GM21737 (cell line): ENCODE data around the gene ARHGAP26.

ENCODE experiments used
- ATAC-seq: cut with Tn5 transposase; IDR thresholded peaks from one replicate; pipeline ENCODE4 v1.9.1; 2021; ENCODE audit warnings: mild to moderate bottlenecking, moderate library complexity; ENCODE audit not compliant: unreplicated experiment

ARHGAP26 gene

DNA sequence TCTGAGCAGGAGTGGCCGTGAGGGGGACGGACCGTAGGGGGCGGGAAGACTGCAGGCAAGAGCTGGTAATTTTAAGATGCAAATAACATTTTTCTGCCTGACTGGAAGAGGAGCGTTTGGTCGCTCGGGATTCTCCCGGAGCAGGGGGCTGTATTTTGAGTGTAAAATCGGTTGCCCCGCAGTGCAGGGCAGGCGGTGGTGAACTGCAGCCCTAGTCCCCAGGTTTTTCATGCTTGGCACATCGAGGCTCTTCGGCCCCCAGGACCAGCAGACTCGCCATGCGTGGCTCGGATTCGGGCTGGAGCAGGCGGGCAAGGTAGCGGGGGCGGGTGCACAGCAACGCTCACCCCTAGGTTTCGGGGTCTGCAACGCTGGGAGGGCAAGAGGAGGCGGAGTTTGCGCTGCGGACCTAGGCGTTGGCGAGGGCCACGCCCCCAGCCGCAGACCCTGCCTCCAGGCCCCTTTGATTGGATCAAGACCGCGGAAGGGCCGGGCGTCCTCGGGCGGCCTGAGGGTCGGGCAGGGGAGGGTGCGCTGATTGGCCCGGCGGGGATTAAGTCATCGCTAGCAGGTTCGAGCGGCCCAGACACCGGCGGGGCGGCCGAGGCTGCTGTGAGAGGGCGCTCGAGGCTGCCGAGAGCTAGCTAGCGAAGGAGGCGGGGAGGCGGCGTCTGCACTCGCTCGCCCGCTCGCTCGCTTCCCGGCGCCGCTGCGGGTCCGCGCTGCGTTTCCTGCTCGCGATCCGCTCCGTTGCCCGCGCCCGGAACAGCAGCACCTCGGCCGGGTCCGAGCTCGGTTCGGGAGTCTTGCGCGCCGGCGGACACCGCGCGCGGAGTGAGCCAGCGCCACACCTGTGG is at the start of gene ARHGAP26:
Gene ARHGAP26 (plus strand): TSS at position 585 of the 857 bp plus-strand sequence. CDS start 385 bp downstream, outside the sequence.
- ATAC-seq, result peak; percentile 98

DNA sequence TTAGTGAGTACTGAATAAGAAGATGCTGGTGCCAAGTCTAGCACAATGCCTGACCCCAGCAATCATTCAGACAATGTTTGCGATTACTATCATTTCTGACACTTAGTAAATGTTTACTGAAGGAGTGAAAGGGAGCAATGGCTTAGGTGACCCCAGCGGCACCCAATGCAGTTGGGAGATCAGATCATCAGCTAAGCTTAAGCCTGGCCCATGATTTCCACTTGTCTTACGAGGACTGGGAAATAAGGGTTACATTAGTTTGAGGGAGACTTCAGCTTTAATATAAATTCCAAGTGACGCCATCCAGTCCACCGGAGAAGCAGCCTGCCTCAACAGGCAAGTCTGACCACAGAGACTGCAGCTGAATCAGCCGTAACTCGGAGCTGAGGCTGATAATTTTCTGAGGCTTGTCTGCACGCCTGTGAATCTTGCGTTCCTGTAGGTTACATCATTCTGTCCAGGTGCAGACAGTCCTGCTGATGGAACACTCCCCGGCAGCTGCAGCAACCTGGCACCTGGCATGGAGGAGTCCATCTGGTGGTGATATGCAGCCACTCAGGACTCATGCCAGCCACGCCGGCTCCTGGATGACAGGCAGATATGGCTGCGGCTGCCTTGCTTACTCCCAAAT is 49.4 kb upstream of the ARHGAP26 start:
- ATAC-seq, result no peak

GRCh38 chr5:142722146-142722545 is 48.0 kb upstream of the ARHGAP26 start:
- no peak for ATAC-seq

- ATAC-seq, result no peak
These were observed 47.3 kb upstream of the ARHGAP26 start for GRCh38 chr5:142722896-142723295.

- no peak for ATAC-seq
These were observed 45.4 kb upstream of the ARHGAP26 start for GRCh38 chr5:142724821-142725220.

DNA sequence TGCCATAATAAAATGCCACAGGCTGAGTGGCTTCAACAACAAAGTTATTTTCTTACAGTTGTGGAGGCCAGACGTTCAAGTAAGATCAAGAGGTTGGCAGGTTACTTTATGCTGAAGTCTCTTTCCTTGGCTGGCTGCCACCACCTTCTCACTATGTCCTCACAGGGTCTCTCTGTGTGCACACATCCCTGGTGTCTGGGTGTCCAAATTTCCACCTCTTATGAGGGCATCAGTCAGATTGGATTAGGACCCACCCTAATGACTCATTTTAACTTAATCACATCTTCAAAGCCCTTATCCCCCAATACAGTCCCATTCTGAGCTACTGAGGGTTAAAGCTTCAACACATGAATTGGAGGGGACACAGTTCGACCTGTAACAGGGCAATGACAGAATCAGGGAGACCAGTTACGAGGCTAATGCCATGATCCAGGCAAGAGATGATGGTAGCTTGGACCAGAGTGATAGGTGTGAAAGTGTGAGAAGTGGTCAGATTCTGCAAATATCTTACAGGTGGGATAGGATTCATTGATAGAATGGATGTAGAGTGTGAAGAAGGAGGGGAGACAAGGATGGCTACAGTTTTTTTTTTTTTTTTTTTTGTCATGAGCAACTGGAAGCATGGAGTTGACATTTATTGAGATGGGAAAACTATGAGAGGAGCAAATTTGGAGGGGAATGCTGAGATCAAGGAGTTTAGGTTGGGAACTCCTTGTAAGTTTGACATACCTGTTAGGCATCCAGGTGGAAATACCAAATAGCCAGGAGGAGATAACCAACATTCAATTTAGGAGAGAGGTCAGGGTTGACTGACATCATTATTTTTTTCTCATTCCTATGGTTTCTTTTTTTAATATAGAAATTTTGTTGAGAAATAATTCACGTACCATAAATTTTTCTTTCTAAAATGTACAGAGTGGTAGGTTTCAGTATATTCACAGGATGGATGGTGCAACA is 44.7 kb upstream of the ARHGAP26 start:
- ATAC-seq, result no peak

- no peak for ATAC-seq
These were observed 43.9 kb upstream of the ARHGAP26 start for GRCh38 chr5:142726188-142726731.

DNA sequence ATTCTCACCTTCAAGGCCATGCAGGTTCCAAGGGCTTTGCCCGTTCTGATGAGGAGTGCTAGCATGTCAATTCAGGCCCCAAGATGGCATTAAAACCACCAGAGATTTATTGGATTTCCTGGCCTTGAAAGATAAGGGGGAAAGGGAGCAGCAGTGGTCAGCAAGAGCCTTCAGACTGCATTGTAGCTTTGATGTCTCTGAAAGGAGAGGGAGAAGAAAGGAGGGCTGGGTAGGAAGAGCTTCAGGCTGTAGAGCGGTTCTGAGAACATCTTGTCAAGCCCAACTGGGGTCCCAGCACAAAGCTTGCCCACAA is 42.5 kb upstream of the ARHGAP26 start:
- no peak for ATAC-seq

- ATAC-seq, result no peak
These were observed 34.6 kb upstream of the ARHGAP26 start for GRCh38 chr5:142735323-142736246.

DNA sequence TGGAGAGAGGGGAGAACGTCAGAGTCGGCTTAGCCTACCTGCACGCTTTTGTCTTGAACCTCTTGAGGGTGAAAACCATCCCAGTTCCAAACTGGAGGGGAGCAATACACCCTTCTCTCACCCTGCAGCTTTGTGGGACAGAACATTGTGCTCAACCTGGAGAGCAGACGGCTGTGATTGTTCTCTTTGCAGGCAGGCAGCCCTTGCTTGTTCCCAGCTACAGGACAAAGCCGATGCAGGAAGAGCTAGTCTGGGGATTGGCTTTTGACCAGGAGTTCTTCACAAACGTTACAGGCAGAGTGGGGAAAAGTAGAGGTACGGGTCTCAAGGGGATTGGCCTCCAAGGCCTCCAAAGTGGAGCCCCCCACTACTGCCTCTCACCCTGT is 33.9 kb upstream of the ARHGAP26 start:
- ATAC-seq, result no peak

GRCh38 chr5:142737179-142737578 is 33.0 kb upstream of the ARHGAP26 start:
- no peak for ATAC-seq

DNA sequence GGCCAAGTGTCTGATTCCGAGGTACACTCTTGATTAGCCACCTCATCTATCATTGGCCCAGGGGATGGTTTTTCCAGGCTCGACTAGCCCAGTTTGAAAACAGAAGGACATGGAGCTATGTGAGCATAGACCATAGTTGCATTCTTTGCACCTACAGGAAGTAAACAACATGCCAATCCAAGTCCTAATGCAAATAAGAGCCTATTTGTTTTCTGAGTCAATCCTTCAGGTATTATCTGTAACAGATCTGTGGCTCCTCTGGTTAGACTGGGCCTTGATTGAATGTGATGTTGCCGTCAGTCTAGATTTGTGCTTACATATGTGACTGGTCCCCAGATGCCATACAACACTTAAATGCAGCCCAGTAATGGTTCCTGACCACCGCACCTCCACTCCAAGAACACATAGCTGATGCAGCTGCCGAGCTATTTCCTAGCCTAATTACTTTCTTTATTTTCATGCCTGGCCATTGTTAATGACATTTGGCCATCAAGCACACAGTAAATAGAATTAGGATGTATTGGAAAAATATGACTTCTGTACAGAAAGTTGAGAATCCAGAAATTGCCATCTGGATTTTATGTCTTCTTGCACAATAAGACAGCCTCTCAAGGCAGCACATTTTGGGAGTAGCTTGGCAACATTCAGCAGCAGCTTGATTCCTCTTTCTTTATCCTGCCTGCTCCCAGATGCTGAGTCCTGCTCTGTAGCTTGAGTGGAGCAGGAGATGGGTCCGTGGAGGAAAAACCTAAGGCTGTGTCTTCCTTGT is 29.5 kb upstream of the ARHGAP26 start:
- ATAC-seq, result no peak

DNA sequence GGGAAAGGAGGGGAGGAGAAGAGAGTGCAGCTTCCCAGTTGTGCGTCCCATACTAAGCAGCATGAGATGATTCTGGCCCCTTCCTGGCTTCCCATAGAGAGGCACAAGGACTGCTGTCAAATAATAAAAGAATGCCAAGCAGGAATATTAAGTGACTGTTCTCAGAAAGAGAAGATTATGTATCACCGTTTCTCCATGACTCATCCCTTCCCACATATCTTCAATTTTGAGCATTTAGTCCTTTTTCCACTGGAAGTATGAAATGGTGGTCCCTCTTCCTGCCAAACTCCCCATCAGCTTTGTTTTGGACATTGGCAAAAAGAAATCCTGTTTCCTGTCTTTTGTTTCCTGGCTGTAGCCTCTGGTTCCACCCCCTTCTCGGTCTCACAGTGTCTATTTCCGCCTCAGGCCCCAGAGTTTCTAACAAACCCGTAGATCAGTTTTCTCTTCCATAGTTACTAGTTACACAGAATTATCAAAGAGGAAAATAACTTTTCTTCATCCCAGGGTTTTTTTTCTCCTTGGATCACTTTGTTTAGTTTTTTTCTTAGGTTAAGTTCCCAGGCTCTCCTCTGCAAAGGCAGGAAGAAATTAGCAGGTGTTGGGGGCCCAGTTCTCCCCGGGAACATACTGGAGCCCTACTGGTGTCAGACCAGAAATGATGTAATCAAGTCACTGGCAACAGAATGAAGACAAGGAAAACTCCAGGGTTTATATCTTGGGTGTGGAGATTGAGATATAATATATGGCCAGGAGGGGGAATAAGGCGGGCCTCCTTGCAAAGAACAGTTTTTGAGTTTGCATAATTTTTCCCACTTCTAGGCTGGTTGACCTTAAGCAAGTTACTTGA is 26.4 kb upstream of the ARHGAP26 start:
- ATAC-seq, result no peak

DNA sequence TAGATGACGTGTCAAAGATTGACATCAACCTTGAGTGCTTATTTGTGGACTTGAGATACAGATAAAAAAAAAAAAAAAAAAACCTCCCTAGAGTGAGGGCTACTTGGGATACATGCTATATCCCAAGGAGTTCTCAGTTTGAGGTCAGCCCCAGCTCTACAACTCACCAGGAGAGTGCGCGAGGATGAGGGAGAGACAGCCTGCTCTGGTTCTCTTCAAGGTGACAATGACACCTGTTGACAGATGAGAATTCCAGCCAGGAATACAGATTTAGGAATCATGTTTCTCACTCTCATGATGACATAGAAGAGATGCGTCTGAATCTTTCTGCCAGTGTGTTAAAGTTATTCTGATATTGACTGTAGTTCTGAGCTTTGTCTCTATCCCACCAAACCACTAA is 24.9 kb upstream of the ARHGAP26 start:
- ATAC-seq, result no peak

DNA sequence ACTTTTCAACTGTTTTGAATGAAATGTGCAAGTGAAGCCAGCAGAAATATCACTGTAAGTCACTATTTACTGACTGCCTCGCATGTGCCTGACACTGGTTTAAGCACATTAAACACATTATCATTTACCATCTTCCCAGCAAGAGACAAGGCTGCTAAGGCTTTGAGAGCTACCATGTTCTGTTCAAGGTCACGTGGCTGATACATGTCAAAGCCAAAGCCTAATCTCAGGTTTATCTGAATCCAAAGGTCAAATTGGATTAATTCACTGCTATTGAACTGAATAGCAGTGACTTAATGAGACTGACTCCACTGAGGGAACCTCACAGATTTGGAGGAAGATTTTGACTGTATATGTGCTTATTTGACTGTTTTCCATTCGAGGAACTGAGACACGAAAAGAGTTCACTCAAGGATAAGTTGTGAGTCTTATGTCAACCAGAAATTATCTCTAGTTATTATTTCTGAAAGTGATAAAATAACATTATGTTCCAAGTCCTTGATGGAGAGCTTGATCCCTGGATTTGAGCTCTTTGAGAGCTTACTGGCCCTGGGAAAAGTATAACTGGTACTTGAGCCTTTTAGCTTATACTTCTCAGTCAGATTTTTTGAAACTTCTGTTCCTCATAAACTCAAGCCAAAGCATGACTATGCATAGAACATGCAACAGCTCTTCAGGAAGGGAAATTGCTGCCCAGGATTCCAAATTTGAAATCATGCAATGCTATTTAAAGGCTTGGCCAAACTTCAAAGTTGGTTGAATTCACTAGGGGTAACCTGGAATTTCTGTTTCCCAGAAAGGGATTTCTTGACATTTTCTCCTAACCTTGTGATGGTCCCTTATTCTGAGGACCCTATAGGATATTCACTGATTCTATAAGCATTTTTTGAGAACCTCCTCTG is 23.4 kb upstream of the ARHGAP26 start:
- ATAC-seq, result no peak

DNA sequence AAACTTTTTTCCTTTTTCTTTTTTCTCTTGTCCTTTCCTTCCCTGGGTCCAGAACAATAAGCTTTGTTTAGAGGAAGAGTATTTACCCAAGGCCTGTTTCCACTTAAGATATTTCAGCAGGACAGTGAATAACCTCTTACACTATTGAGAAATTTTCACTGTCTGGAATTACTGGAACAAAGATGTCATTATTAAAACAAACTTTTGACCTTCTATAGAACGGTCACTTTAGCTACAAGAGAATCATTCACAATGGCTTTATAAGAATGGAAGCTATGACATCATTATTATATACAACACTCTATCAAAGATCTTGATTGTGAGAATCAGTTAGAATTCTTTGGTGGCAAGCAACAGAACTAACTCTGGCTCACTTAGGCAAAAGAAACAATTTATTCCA is 22.0 kb upstream of the ARHGAP26 start:
- no peak for ATAC-seq

DNA sequence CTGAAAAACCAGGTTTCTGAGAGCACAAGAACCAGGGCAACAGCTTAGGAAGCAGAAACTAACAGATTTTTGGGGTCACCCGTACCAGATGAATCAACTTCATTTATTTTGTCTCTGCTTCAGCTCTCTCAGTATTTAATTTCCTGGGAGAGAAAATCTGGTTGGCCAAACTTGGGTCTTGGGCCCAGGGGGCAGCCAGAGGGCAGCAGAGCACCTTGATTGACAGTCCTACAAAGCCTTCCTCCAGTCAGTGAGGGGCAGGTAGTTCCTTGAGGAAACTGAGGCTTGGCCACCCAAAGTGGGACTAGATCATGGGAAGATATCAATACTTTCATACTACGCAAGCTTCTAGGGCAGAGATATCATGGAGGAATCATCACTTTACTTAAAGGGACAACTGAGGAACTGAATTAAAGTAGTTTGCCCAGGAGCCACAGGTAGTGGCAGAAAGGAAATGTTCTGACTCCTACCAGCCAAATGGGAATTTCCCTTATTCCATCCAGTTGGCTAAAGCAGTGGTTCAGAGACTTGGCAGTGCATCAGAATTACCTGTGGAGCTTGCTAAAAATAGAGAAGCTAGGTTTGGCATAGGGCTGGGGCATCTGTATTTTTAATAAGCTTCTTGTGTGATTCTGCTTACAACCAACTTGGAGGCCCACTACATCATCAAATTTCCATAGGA is 21.5 kb upstream of the ARHGAP26 start:
- ATAC-seq, result no peak
